ENCODE results near the gene CAMK2B. TPM values are rescaled to one million over a fixed set of nuclear protein-coding genes. Genes with fewer than 3 reads are reported as not detected.

Gene CAMK2B
- total RNA-seq, 1 experiment from 2014 or later: not detected

GRCh38 chr7:44218418-44219201, 106.8 kb downstream of the CAMK2B start:
- Mint-ChIP-seq H3K4me3 (ENCODE audit: low read depth, unreplicated experiment) (no peak overlapping the region), H3K27me3 (ENCODE audit: unreplicated experiment) (peaks cover 46% of the 10 kb centered on the region), H3K27ac (ENCODE audit: unreplicated experiment) (no peak overlapping the region), H3K4me1 (ENCODE audit: low read depth, unreplicated experiment) (no peaks in the 10 kb centered on the region), H3K36me3 (ENCODE audit: insufficient read depth, unreplicated experiment) (no peaks in the 10 kb centered on the region), H3K9me3 (ENCODE audit: low read depth, unreplicated experiment) (no peaks in the 10 kb centered on the region)
- TF ChIP-seq, protein P1, sequence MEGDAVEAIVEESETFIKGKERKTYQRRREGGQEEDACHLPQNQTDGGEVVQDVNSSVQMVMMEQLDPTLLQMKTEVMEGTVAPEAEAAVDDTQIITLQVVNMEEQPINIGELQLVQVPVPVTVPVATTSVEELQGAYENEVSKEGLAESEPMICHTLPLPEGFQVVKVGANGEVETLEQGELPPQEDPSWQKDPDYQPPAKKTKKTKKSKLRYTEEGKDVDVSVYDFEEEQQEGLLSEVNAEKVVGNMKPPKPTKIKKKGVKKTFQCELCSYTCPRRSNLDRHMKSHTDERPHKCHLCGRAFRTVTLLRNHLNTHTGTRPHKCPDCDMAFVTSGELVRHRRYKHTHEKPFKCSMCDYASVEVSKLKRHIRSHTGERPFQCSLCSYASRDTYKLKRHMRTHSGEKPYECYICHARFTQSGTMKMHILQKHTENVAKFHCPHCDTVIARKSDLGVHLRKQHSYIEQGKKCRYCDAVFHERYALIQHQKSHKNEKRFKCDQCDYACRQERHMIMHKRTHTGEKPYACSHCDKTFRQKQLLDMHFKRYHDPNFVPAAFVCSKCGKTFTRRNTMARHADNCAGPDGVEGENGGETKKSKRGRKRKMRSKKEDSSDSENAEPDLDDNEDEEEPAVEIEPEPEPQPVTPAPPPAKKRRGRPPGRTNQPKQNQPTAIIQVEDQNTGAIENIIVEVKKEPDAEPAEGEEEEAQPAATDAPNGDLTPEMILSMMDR (IDR thresholded peaks at IDR 0.05; ENCODE audit: unreplicated experiment): no peak
- CTCF ChIA-PET: no interaction called here
- intact Hi-C loops (cut with micrococcal nuclease; ENCODE audit: unreplicated experiment): no loop called here
- BruUV-seq (replicated peaks): no TSS peak
- no peak for DNase-seq

DNA sequence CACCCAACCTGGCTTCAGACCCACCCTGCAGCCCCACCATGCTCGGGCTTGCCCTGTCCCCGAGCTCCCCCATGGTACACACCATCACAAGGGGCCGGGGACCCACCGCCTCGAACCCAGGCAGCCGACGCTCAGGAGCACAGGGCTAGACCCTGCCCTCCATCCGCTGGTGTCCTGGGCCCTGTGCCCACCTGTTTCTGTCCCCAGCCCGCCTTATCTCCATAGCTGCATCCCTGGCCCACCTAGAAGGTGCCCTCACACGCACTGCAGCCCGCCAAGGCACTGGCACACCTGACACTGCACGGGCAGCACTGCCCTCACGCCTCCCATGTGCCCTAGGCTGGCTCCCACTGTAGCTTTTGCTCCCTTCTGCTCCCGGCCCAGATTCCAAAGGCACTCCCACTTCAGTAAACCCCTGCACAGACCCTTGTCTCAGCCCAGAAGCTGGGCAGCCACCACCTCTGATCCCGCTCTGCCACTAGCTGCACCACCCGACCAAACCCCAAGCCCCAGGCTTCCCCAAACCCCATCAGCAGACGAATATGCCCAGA, 107.5 kb downstream of the CAMK2B start:
- peaks cover under 1% of the 10 kb centered on the region for H3K36me3 Mint-ChIP-seq (ENCODE audit: insufficient read depth, unreplicated experiment)
- no peaks in the 10 kb centered on the region for H3K9me3 Mint-ChIP-seq (ENCODE audit: low read depth, unreplicated experiment)
- BruUV-seq (replicated peaks): no TSS peak
- H3K4me1 Mint-ChIP-seq (ENCODE audit: low read depth, unreplicated experiment): no peaks in the 10 kb centered on the region
- H3K4me3 Mint-ChIP-seq (ENCODE audit: low read depth, unreplicated experiment): no peak overlapping the region
- no peak overlapping the region for H3K27ac Mint-ChIP-seq (ENCODE audit: unreplicated experiment)
- peaks cover 39% of the 10 kb centered on the region for H3K27me3 Mint-ChIP-seq (ENCODE audit: unreplicated experiment)
- TF ChIP-seq, protein P1 (IDR thresholded peaks at IDR 0.05; ENCODE audit: unreplicated experiment): no peak
- CTCF ChIA-PET: interaction anchor here (0.7 to 1.4 kb wide), 2 partner anchors 23 to 47 kb away, joined by 3 to 4 read pairs; no protein-coding TSS in a partner anchor
- DNase-seq: no peak
- intact Hi-C loops (cut with micrococcal nuclease; ENCODE audit: unreplicated experiment): no loop called here

DNA sequence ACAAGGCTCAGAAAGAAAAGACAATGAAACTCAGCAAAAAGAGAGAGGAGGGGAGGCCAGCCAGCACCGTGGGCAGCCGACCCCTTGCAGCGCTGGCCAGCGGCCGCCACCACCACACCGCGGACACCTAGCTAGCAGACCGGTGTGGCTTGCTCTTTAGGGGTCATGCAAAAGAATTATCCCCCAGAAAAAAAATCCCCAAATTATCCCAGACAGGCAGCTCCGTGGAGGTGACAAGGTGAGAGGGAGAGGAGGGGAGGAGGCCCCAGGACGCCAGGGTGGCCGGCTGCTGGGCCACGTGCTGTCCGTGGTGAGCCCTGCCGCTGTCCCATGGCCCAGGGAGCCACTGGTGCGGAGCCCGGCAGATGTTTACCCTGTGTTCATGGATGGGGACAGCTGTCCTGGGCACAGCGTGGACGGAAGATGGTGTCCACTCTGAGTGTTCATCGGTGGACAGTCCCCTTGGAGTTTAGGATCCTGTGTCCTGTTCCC, 108.1 kb downstream of the CAMK2B start:
- Mint-ChIP-seq H3K27me3 (ENCODE audit: unreplicated experiment) (peaks cover 33% of the 10 kb centered on the region), H3K27ac (ENCODE audit: unreplicated experiment) (no peak overlapping the region), H3K4me1 (ENCODE audit: low read depth, unreplicated experiment) (no peaks in the 10 kb centered on the region), H3K36me3 (ENCODE audit: insufficient read depth, unreplicated experiment) (peaks cover 7% of the 10 kb centered on the region), H3K4me3 (ENCODE audit: low read depth, unreplicated experiment) (no peak overlapping the region), H3K9me3 (ENCODE audit: low read depth, unreplicated experiment) (no peaks in the 10 kb centered on the region)
- TF ChIP-seq, protein P1 (IDR thresholded peaks at IDR 0.05; ENCODE audit: unreplicated experiment): no peak
- DNase-seq: no peak
- intact Hi-C loops (cut with micrococcal nuclease; ENCODE audit: unreplicated experiment): no loop called here
- CTCF ChIA-PET: interaction anchor here (0.7 to 1.4 kb wide), 2 partner anchors 24 to 46 kb away, joined by 3 to 4 read pairs; no protein-coding TSS in a partner anchor
- BruUV-seq (replicated peaks): no TSS peak

DNA sequence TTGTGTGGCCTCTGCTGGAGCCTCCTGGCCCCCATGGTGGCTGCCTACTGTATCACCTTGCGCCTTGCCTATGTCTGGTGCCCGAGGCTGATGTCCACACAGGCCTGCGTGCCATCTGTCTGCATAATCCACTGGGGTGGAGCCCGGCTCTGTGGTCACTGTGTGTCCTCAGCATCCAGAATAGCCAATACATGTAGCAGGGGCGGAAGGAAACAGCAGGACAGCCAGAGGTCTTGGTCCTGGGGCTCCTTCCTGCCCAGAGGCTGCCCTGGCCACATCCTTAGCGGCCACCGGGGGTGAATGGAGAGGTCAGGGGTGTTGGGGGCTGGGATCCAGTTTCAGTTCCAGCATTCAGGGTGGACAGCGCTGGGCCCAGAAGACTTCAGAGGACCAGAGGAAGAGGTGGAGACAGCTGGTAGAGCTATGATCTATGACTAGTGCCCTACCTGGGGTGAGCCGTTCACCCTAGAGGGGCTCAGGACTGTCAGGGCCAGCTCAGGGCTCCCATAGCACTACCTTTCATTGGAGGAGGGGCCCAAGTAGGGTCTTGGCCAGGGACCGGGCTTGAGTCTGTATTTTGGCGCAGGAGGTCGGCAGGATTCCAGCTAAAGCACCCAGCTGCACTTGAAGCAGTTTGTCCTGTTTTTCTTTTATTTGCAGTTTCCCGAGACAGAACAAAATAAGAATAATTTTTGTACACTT, 108.7 kb downstream of the CAMK2B start:
- Mint-ChIP-seq H3K4me3 (ENCODE audit: low read depth, unreplicated experiment) (no peak overlapping the region), H3K36me3 (ENCODE audit: insufficient read depth, unreplicated experiment) (peaks cover 8% of the 10 kb centered on the region), H3K9me3 (ENCODE audit: low read depth, unreplicated experiment) (no peaks in the 10 kb centered on the region), H3K27me3 (ENCODE audit: unreplicated experiment) (peaks cover 27% of the 10 kb centered on the region), H3K4me1 (ENCODE audit: low read depth, unreplicated experiment) (no peaks in the 10 kb centered on the region), H3K27ac (ENCODE audit: unreplicated experiment) (no peak overlapping the region)
- no TSS peak for BruUV-seq (replicated peaks)
- DNase-seq: no peak
- TF ChIP-seq, protein P1 (IDR thresholded peaks at IDR 0.05; ENCODE audit: unreplicated experiment): no peak
- intact Hi-C loops (cut with micrococcal nuclease; ENCODE audit: unreplicated experiment): no loop called here
- CTCF ChIA-PET: interaction anchor here (1.4 kb wide), 1 partner anchor 24 kb away, joined by 3 read pairs; no protein-coding TSS in a partner anchor

Measured in Calu3 (cell line).